SW 1271 (cell line): ENCODE measurements around the gene AHRR.
"Not testable (repeated sequence)": the region's sequence is repeated elsewhere in the genome, so short reads cannot be mapped to it uniquely, and the experiment has no call there.

Experiments
- DNase-seq, 2 experiments: peaks; one replicate each; lab custom pipeline; 2025; lab: John Stamatoyannopoulos, UW

The AHRR gene

GRCh38 chr5:459562-460272 lies 138.2 kb downstream of the AHRR start:
- DNase-seq, result no peak

- DNase-seq, result no peak
Measured at GRCh38 chr5:460273-460625, 138.7 kb downstream of the AHRR start.

- no peak for DNase-seq
Measured at GRCh38 chr5:462051-462481, 140.6 kb downstream of the AHRR start.

GRCh38 chr5:463301-463700 lies 141.8 kb downstream of the AHRR start:
- no peak for DNase-seq

GRCh38 chr5:463952-464351 lies 142.4 kb downstream of the AHRR start:
- DNase-seq, result no peak

- DNase-seq, result no peak
Measured at GRCh38 chr5:464446-464842, 142.9 kb downstream of the AHRR start.

GRCh38 chr5:464843-465590 lies 143.5 kb downstream of the AHRR start:
- DNase-seq, result no peak

GRCh38 chr5:465591-466403 lies 144.3 kb downstream of the AHRR start:
- DNase-seq, result no peak

- DNase-seq, result no peak
Measured at GRCh38 chr5:466661-467310, 145.3 kb downstream of the AHRR start.

GRCh38 chr5:468401-468800 lies 146.9 kb downstream of the AHRR start:
- DNase-seq, result no peak

- DNase-seq, result no peak
Measured at GRCh38 chr5:469752-470483, 148.4 kb downstream of the AHRR start.

- DNase-seq, result no peak
Measured at GRCh38 chr5:470961-471749, 149.6 kb downstream of the AHRR start.

GRCh38 chr5:471750-472058 lies 150.2 kb downstream of the AHRR start:
- DNase-seq, result no peak

GRCh38 chr5:472076-472655 lies 150.7 kb downstream of the AHRR start:
- no peak for DNase-seq

GRCh38 chr5:472656-473550 lies 151.4 kb downstream of the AHRR start:
- peak; percentile 76 to 78 for DNase-seq

GRCh38 chr5:473551-474192 lies 152.2 kb downstream of the AHRR start:
- peak in 1 of 2 experiments; percentile 41 for DNase-seq

- DNase-seq, result not testable (repeated sequence)
Measured at GRCh38 chr5:474232-474839, 152.8 kb downstream of the AHRR start.

- no peak for DNase-seq
Measured at GRCh38 chr5:474840-475661, 153.5 kb downstream of the AHRR start.
